CD4-positive, alpha-beta T cell treated with Interleukin-1 beta for 1 hour (primary cell): ENCODE results near the gene XYLT1.

Source experiments
- DNase-seq, 2 donors: peaks; one replicate each; pipeline ENCODE4 v3.0.0-alpha.2; 2020 to 2022

Gene XYLT1

GRCh38 chr16:17219991-17220390 is 250.8 kb downstream of the XYLT1 start:
- no peak for DNase-seq

- no peak for DNase-seq
Measured at GRCh38 chr16:17215936-17216335, 254.8 kb downstream of the XYLT1 start.

- DNase-seq = no peak
Measured at GRCh38 chr16:17215306-17215705, 255.5 kb downstream of the XYLT1 start.

GRCh38 chr16:17213974-17214373 is 256.8 kb downstream of the XYLT1 start:
- DNase-seq = no peak

GRCh38 chr16:17213025-17213424 is 257.7 kb downstream of the XYLT1 start:
- DNase-seq = no peak

GRCh38 chr16:17212606-17213005 is 258.2 kb downstream of the XYLT1 start:
- no peak for DNase-seq

GRCh38 chr16:17211797-17212196 is 259.0 kb downstream of the XYLT1 start:
- DNase-seq = peak; percentile 11 to 35

GRCh38 chr16:17206712-17207111 is 264.0 kb downstream of the XYLT1 start:
- DNase-seq = no peak

- no peak for DNase-seq
Measured at GRCh38 chr16:17205279-17206211, 265.2 kb downstream of the XYLT1 start.

- no peak for DNase-seq
Measured at GRCh38 chr16:17204644-17205043, 266.1 kb downstream of the XYLT1 start.

- no peak for DNase-seq
Measured at GRCh38 chr16:17204206-17204605, 266.6 kb downstream of the XYLT1 start.

- no peak for DNase-seq
Measured at GRCh38 chr16:17203424-17203823, 267.3 kb downstream of the XYLT1 start.

- no peak for DNase-seq
Measured at GRCh38 chr16:17199135-17199534, 271.6 kb downstream of the XYLT1 start.

GRCh38 chr16:17196526-17196925 is 274.2 kb downstream of the XYLT1 start:
- no peak for DNase-seq

GRCh38 chr16:17194190-17194780 is 276.5 kb downstream of the XYLT1 start:
- DNase-seq = peak; percentile 48 to 49

- no peak for DNase-seq
Measured at GRCh38 chr16:17193566-17194100, 277.1 kb downstream of the XYLT1 start.

GRCh38 chr16:17184026-17184425 is 286.7 kb downstream of the XYLT1 start:
- no peak for DNase-seq

GRCh38 chr16:17177959-17178905 is 292.5 kb downstream of the XYLT1 start:
- no peak for DNase-seq

- DNase-seq = no peak
Measured at GRCh38 chr16:17177242-17177958, 293.4 kb downstream of the XYLT1 start.

GRCh38 chr16:17176199-17176598 is 294.6 kb downstream of the XYLT1 start:
- DNase-seq = no peak

- peak; percentile 25 to 61 for DNase-seq
Measured at GRCh38 chr16:17173281-17173680, 297.5 kb downstream of the XYLT1 start.
